DND-41 (cell line): Measurements from ENCODE around the gene ROBO2.

ENCODE experiments used
- ATAC-seq: fragments of 200-7000 bp; cut with Tn5 transposase; 3 replicates; pipeline ENCODE4 v1.9.1; 2021; ENCODE audit warnings: low read depth; ENCODE audit not compliant: insufficient read depth
- DNase-seq: peaks from one replicate; pipeline ENCODE4 v3.0.0-alpha.2; 2020
- H2AFZ ChIP-seq: 2 replicates; pipeline ENCODE4 v1.6.0; 2012; ENCODE audit warnings: low read depth, low read length
- H3K27ac ChIP-seq: 2 replicates; pipeline ENCODE4 v1.5.1; 2012; ENCODE audit warnings: low read length, inconsistent platforms
- H3K27me3 ChIP-seq: fragments of 200-600 bp; sonication (generic); 2 replicates; pipeline ENCODE4 v1.6.0; 2012; ENCODE audit warnings: low read length, mild to moderate bottlenecking, inconsistent platforms; ENCODE audit not compliant: insufficient read depth, poor library complexity
- H3K36me3 ChIP-seq: 2 replicates; pipeline ENCODE4 v1.5.1; 2012; ENCODE audit warnings: low read length, inconsistent platforms; ENCODE audit not compliant: insufficient read depth
- H3K4me1 ChIP-seq: 2 replicates; pipeline ENCODE4 v1.5.1; 2012; ENCODE audit warnings: mild to moderate bottlenecking, low read length; ENCODE audit not compliant: insufficient read depth
- H3K4me2 ChIP-seq: 2 replicates; pipeline ENCODE4 v1.6.0; 2012; ENCODE audit warnings: mild to moderate bottlenecking, moderate library complexity, low read length, inconsistent platforms; ENCODE audit not compliant: insufficient read depth
- H3K4me3 ChIP-seq, 2 experiments: fragments of 200-600 bp in 1 of 2; shearing (Covaris generic) in 1 of 2; 2 replicates each; pipeline ENCODE4 v1.5.1; 2012 to 2016; ENCODE audit warnings: inconsistent platforms in 2 of 2, low read length in 2 of 2, mild to moderate bottlenecking in 2 of 2, low read depth in 1 of 2, moderate library complexity in 1 of 2
- H3K79me2 ChIP-seq: 2 replicates; pipeline ENCODE4 v1.6.0; 2012; ENCODE audit warnings: low read length, inconsistent platforms; ENCODE audit not compliant: insufficient read depth
- H3K9ac ChIP-seq: 2 replicates; pipeline ENCODE4 v1.6.0; 2012; ENCODE audit warnings: low read depth, mild to moderate bottlenecking, inconsistent platforms, low read length, moderate library complexity
- H3K9me3 ChIP-seq: 2 replicates; pipeline ENCODE4 v1.5.1; 2012; ENCODE audit warnings: low read length, moderate library complexity, mild to moderate bottlenecking, inconsistent platforms; ENCODE audit not compliant: insufficient read depth, severe bottlenecking
- H4K20me1 ChIP-seq: 2 replicates; pipeline ENCODE4 v1.6.0; 2012; ENCODE audit warnings: low read length; ENCODE audit not compliant: insufficient read depth
- CTCF ChIP-seq: IDR thresholded peaks from 2 replicates; pipeline ENCODE4 v1.5.1; 2012; ENCODE audit warnings: borderline replicate concordance, low read length, moderate library complexity, mild to moderate bottlenecking; ENCODE audit not compliant: poor library complexity, severe bottlenecking; ENCODE audit errors: extremely low read depth
- EZH2 ChIP-seq: IDR thresholded peaks from 3 replicates; pipeline ENCODE4 v1.6.1; 2012; ENCODE audit warnings: borderline replicate concordance, low read depth, mild to moderate bottlenecking, moderate library complexity, low read length, inconsistent platforms; ENCODE audit not compliant: severe bottlenecking

The ROBO2 gene

DNA sequence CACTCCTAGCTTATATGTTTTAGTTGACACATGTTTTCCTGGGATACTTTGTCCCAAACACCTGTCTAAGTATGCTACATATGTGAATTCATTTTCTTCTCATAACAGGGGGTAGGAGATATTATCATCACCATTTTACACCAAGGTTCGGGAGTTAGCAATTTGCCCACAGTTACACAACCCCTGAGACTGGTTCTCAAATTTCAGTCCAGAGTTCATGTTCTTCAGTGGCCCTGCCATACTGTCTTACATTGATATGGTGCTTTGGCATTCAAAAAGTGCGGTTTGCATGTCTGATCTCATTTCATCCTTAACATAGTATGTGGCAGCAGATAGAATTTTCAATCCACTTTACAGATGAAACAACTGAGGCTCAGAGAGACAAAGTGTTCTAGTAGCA, 38.4 kb downstream of the ROBO2 start:
- Histone ChIP-seq H2AFZ (no peak overlapping the region), H3K36me3 (no peaks in the 10 kb centered on the region), H3K4me3 (no peak overlapping the region), H3K27me3 (no peaks in the 10 kb centered on the region), H3K9ac (no peak overlapping the region), H3K4me2 (no peak overlapping the region), H3K27ac (no peak overlapping the region), H3K9me3 (no peaks in the 10 kb centered on the region), H4K20me1 (no peaks in the 10 kb centered on the region), H3K4me1 (no peaks in the 10 kb centered on the region), H3K79me2 (no peaks in the 10 kb centered on the region)
- DNase-seq = no peak
- TF ChIP-seq EZH2 = no peak
- TF ChIP-seq CTCF = no peak
- ATAC-seq = no peak

- no peaks in the 10 kb centered on the region for H3K36me3 ChIP-seq
- H3K9ac ChIP-seq = no peak overlapping the region
- no peaks in the 10 kb centered on the region for H3K79me2 ChIP-seq
- no peak for DNase-seq
- no peak for ATAC-seq
- no peak overlapping the region for H2AFZ ChIP-seq
- H3K4me3 ChIP-seq = no peak overlapping the region
- H3K4me2 ChIP-seq = no peak overlapping the region
- no peaks in the 10 kb centered on the region for H3K27me3 ChIP-seq
- TF ChIP-seq EZH2 = no peak
- no peak for TF ChIP-seq CTCF
- no peak overlapping the region for H3K27ac ChIP-seq
- H3K4me1 ChIP-seq = no peaks in the 10 kb centered on the region
- no peaks in the 10 kb centered on the region for H3K9me3 ChIP-seq
- no peaks in the 10 kb centered on the region for H4K20me1 ChIP-seq
Measured at GRCh38 chr3:77079988-77080610, 40.2 kb downstream of the ROBO2 start.

- H3K4me2 ChIP-seq = no peak overlapping the region
- no peaks in the 10 kb centered on the region for H3K4me1 ChIP-seq
- H3K79me2 ChIP-seq = no peaks in the 10 kb centered on the region
- TF ChIP-seq CTCF (no peak), EZH2 (no peak)
- DNase-seq = no peak
- no peak for ATAC-seq
- no peaks in the 10 kb centered on the region for H3K36me3 ChIP-seq
- H3K4me3 ChIP-seq = no peak overlapping the region
- H3K27ac ChIP-seq = no peak overlapping the region
- no peaks in the 10 kb centered on the region for H3K27me3 ChIP-seq
- H2AFZ ChIP-seq = no peak overlapping the region
- H3K9me3 ChIP-seq = no peaks in the 10 kb centered on the region
- no peak overlapping the region for H3K9ac ChIP-seq
- H4K20me1 ChIP-seq = no peaks in the 10 kb centered on the region
Measured at GRCh38 chr3:77081240-77081661, 41.4 kb downstream of the ROBO2 start.
